H1 (cell line): Measurements from ENCODE around the gene STAM2. TPM values are rescaled to one million over a fixed set of nuclear protein-coding genes. Genes with fewer than 3 reads are reported as not detected.

ENCODE experiments used
- CTCF ChIA-PET: fragments of 300-600 bp; sonication (Branson Sonifier 250); formaldehyde crosslinking; loops from one replicate; lab custom pipeline; 2021; ENCODE audit not compliant: partially characterized antibody; lab: Charles Lee
- POLR2A ChIA-PET: fragments of 300-600 bp; sonication (Branson Sonifier 250); formaldehyde crosslinking; loops from one replicate; lab custom pipeline; 2021; ENCODE audit warnings: inconsistent platforms; ENCODE audit not compliant: partially characterized antibody; lab: Charles Lee
- DNase-seq, 2 experiments: peaks; one replicate each; pipeline versions ENCODE4 v3.0.0 to v3.0.0-alpha.2; 2010 to 2022; ENCODE audit warnings: low spot score in 2 of 2, low read depth in 1 of 2, mixed read lengths in 1 of 2
- FAIRE-seq: peaks from 2 replicates; lab custom pipeline; 2011; peaks lifted over from hg19 to GRCh38; lab: Jason Lieb, UNC
- H2AFZ ChIP-seq: 2 replicates; pipeline ENCODE4 v1.8.1; 2012; ENCODE audit warnings: low read length, inconsistent platforms
- H2AK5ac ChIP-seq: 2 replicates; pipeline ENCODE4 v1.6.1; 2013; ENCODE audit warnings: low read depth, low read length
- H2BK120ac ChIP-seq: replicated peaks from 2 replicates; pipeline ENCODE3; 2013; ENCODE audit warnings: low read depth, low read length, inconsistent platforms
- H2BK12ac ChIP-seq: 2 replicates; pipeline ENCODE4 v1.6.1; 2013; ENCODE audit warnings: low read depth, low read length
- H2BK15ac ChIP-seq: 2 replicates; pipeline ENCODE4 v1.6.1; 2013; ENCODE audit warnings: low read length
- H2BK20ac ChIP-seq: 2 replicates; pipeline ENCODE4 v1.6.1; 2013; ENCODE audit warnings: low read length
- H2BK5ac ChIP-seq: 2 replicates; pipeline ENCODE4 v1.6.1; 2013; ENCODE audit warnings: low read depth, low read length
- H3K14ac ChIP-seq: 2 replicates; pipeline ENCODE4 v1.6.1; 2013; ENCODE audit warnings: inconsistent platforms; ENCODE audit not compliant: insufficient read length
- H3K18ac ChIP-seq: 2 replicates; pipeline ENCODE4 v1.6.1; 2013; ENCODE audit warnings: low read length; ENCODE audit errors: extremely low read depth
- H3K23ac ChIP-seq: 2 replicates; pipeline ENCODE4 v1.6.1; 2013; ENCODE audit warnings: inconsistent platforms; ENCODE audit not compliant: insufficient read length
- H3K23me2 ChIP-seq: 2 replicates; pipeline ENCODE4 v1.6.1; 2013; ENCODE audit warnings: low read depth, low read length
- H3K27ac ChIP-seq: 2 replicates; pipeline ENCODE4 v1.6.1; 2011; ENCODE audit warnings: low read depth, low read length, inconsistent platforms
- H3K27me3 ChIP-seq, 4 experiments: replicated peaks in 1 of 4; 1 replicate in 1 of 4; 2 replicates in 3 of 4; pipeline versions ENCODE4 v1.6.1 to v1.8.1; 2011 to 2013; ENCODE audit warnings: low read length in 3 of 4, mild to moderate bottlenecking in 3 of 4, inconsistent platforms in 2 of 4, mixed read lengths in 2 of 4, moderate library complexity in 1 of 4; ENCODE audit not compliant: control insufficient read depth in 3 of 4, insufficient read depth in 3 of 4; ENCODE audit errors: extremely low read depth in 1 of 4
- H3K36me3 ChIP-seq, 4 experiments: 2 replicates each; pipeline versions ENCODE4 v1.6.1 to v1.8.1; 2011 to 2013; ENCODE audit warnings: mild to moderate bottlenecking in 4 of 4, low read length in 3 of 4, moderate library complexity in 2 of 4, control low read depth in 1 of 4, inconsistent platforms in 1 of 4; ENCODE audit not compliant: insufficient read depth in 4 of 4, control insufficient read depth in 2 of 4
- H3K4ac ChIP-seq: replicated peaks from 2 replicates; pipeline ENCODE3; 2013; ENCODE audit warnings: low read length, low read depth, mixed read lengths, inconsistent platforms; ENCODE audit not compliant: insufficient read length
- H3K4me1 ChIP-seq, 4 experiments: replicated peaks in 1 of 4; 1 replicate in 1 of 4; 2 replicates in 3 of 4; pipeline versions ENCODE4 v1.6.1 to v1.8.1; 2011 to 2013; ENCODE audit warnings: low read length in 3 of 4, inconsistent platforms in 2 of 4, mixed read lengths in 1 of 4; ENCODE audit not compliant: insufficient read depth in 4 of 4, control insufficient read depth in 3 of 4
- H3K4me2 ChIP-seq, 2 experiments: 2 replicates each; pipeline versions ENCODE4 v1.6.1 to v1.8.1; 2011 to 2013; ENCODE audit warnings: low read depth in 2 of 2, low read length in 2 of 2, control low read depth in 1 of 2, inconsistent platforms in 1 of 2, mild to moderate bottlenecking in 1 of 2; ENCODE audit not compliant: insufficient read depth in 1 of 2
- H3K4me3 ChIP-seq, 4 experiments: fragments of 200-600, 300-600 bp in 1 of 4; sonication (generic), shearing (Covaris generic), sonication (Bioruptor Twin) in 1 of 4; 2 replicates each; pipeline versions ENCODE4 v1.5.1 to v1.8.1; 2011 to 2016; ENCODE audit warnings: low read length in 4 of 4, low read depth in 3 of 4, control low read depth in 2 of 4, inconsistent platforms in 2 of 4, mild to moderate bottlenecking in 2 of 4, mixed read lengths in 1 of 4, moderate library complexity in 1 of 4; ENCODE audit not compliant: insufficient read depth in 2 of 4; ENCODE audit errors: extremely low read depth in 1 of 4
- H3K56ac ChIP-seq: replicated peaks from 2 replicates; pipeline ENCODE3; 2013; ENCODE audit warnings: low read depth, mild to moderate bottlenecking, mixed read lengths, low read length, inconsistent platforms; ENCODE audit not compliant: insufficient read length
- H3K79me1 ChIP-seq: 2 replicates; pipeline ENCODE4 v1.6.1; 2013; ENCODE audit warnings: low read depth, low read length, control low read depth
- H3K79me2 ChIP-seq, 2 experiments: 2 replicates each; pipeline versions ENCODE4 v1.6.1 to v1.8.1; 2012 to 2013; ENCODE audit warnings: low read length in 2 of 2, mild to moderate bottlenecking in 2 of 2, inconsistent platforms in 1 of 2; ENCODE audit not compliant: insufficient read depth in 2 of 2, control insufficient read depth in 1 of 2
- H3K9ac ChIP-seq, 4 experiments: replicated peaks in 1 of 4; 1 replicate in 1 of 4; 2 replicates in 3 of 4; pipeline versions ENCODE4 v1.6.1 to v1.8.1; 2011 to 2013; ENCODE audit warnings: low read depth in 3 of 4, low read length in 3 of 4, control low read depth in 2 of 4, mild to moderate bottlenecking in 2 of 4, moderate library complexity in 2 of 4, inconsistent platforms in 1 of 4; ENCODE audit errors: extremely low read depth in 1 of 4
- H3K9me3 ChIP-seq, 2 experiments: 2 replicates each; pipeline versions ENCODE4 v1.6.1 to v1.8.1; 2012 to 2013; ENCODE audit warnings: mild to moderate bottlenecking in 2 of 2, moderate library complexity in 2 of 2, control low read depth in 1 of 2, inconsistent platforms in 1 of 2, low read depth in 1 of 2, low read length in 1 of 2, mixed read lengths in 1 of 2; ENCODE audit not compliant: insufficient read depth in 2 of 2
- H4K20me1 ChIP-seq, 2 experiments: replicated peaks in 1 of 2; 2 replicates each; pipeline versions ENCODE3 to v1.8.1; 2011 to 2013; ENCODE audit warnings: inconsistent platforms in 2 of 2, low read length in 2 of 2, mild to moderate bottlenecking in 1 of 2; ENCODE audit not compliant: insufficient read depth in 2 of 2, control insufficient read depth in 1 of 2
- H4K5ac ChIP-seq: 2 replicates; pipeline ENCODE4 v1.6.1; 2013; ENCODE audit warnings: low read length, low read depth, mixed read lengths, inconsistent platforms; ENCODE audit not compliant: insufficient read length
- H4K8ac ChIP-seq: 2 replicates; pipeline ENCODE4 v1.8.0; 2013; ENCODE audit warnings: mild to moderate bottlenecking, moderate library complexity, low read length, inconsistent platforms; ENCODE audit not compliant: insufficient read depth; ENCODE audit errors: extremely low read depth
- H4K91ac ChIP-seq: replicated peaks from 2 replicates; pipeline ENCODE3; 2013; ENCODE audit warnings: low read length, mixed read lengths, inconsistent platforms; ENCODE audit not compliant: insufficient read length
- BCL11A ChIP-seq, 2 experiments: IDR thresholded peaks; one replicate each; pipeline ENCODE4 v1.6.1; 2011; ENCODE audit warnings: low read depth in 2 of 2, low read length in 2 of 2, mild to moderate bottlenecking in 2 of 2
- BRCA1 ChIP-seq: IDR thresholded peaks from 2 replicates; pipeline ENCODE4 v1.6.1; 2012; ENCODE audit warnings: low read depth, low read length, improper control_type of control experiment
- EP300 ChIP-seq, 2 experiments: IDR thresholded peaks; 1 replicate in 1 of 2; 2 replicates in 1 of 2; pipeline ENCODE4 v1.6.1; 2011 to 2012; ENCODE audit warnings: low read depth in 2 of 2, low read length in 2 of 2, mild to moderate bottlenecking in 2 of 2, borderline replicate concordance in 1 of 2, inconsistent platforms in 1 of 2, moderate library complexity in 1 of 2
- GABPA ChIP-seq: IDR thresholded peaks from 2 replicates; pipeline ENCODE4 v1.6.1; 2011; ENCODE audit warnings: mild to moderate bottlenecking, low read length, moderate library complexity, borderline replicate concordance; ENCODE audit not compliant: insufficient read depth
- JUND ChIP-seq: IDR thresholded peaks from 2 replicates; pipeline ENCODE4 v1.6.1; 2011; ENCODE audit warnings: mild to moderate bottlenecking, improper control_type of control experiment, low read length
- KDM1A ChIP-seq: fragments of 200-600, 300-600 bp; sonication (generic); IDR thresholded peaks from 2 replicates; pipeline ENCODE4 v1.7.1; 2016; ENCODE audit warnings: mild to moderate bottlenecking, low read length, borderline replicate concordance
- POU5F1 ChIP-seq: IDR thresholded peaks from 2 replicates; pipeline ENCODE4 v1.6.1; 2011; ENCODE audit warnings: low read depth, mild to moderate bottlenecking, low read length, moderate library complexity
- RAD21 ChIP-seq, 2 experiments: IDR thresholded peaks in 1 of 2; conservative IDR thresholded peaks in 1 of 2; 2 replicates each; pipeline ENCODE4 v1.6.1; 2011; ENCODE audit warnings: low read depth in 2 of 2, low read length in 2 of 2, improper control_type of control experiment in 1 of 2, inconsistent platforms in 1 of 2, mild to moderate bottlenecking in 1 of 2, moderate library complexity in 1 of 2
- SAP30 ChIP-seq: fragments of 300-600 bp; sonication (generic); IDR thresholded peaks from 2 replicates; pipeline ENCODE4 v1.7.1; 2012; ENCODE audit warnings: low read length, moderate library complexity, mild to moderate bottlenecking, inconsistent platforms; ENCODE audit not compliant: insufficient read depth, insufficient replicate concordance
- SIN3A ChIP-seq, 2 experiments: IDR thresholded peaks in 1 of 2; conservative IDR thresholded peaks in 1 of 2; 2 replicates each; pipeline ENCODE4 v1.6.1; 2011 to 2012; ENCODE audit warnings: low read length in 2 of 2, improper control_type of control experiment in 1 of 2, low read depth in 1 of 2, mild to moderate bottlenecking in 1 of 2
- SIX5 ChIP-seq: IDR thresholded peaks from 2 replicates; pipeline ENCODE4 v1.6.1; 2011; ENCODE audit warnings: mild to moderate bottlenecking, low read depth, low read length
- SP1 ChIP-seq: IDR thresholded peaks from 2 replicates; pipeline ENCODE4 v1.6.1; 2011; ENCODE audit warnings: low read depth, low read length
- TCF12 ChIP-seq: IDR thresholded peaks from 2 replicates; pipeline ENCODE4 v1.6.1; 2011; ENCODE audit warnings: low read depth, mild to moderate bottlenecking, low read length
- WGBS, 2 experiments: shearing (Covaris generic) in 1 of 2; methylation state at CpG; one replicate each; pipeline versions ENCODE4 v1.1.6 to v1.1.7; 2013 to 2015; ENCODE audit warnings: low lambda C conversion rate in 2 of 2, mixed read lengths in 2 of 2, inconsistent platforms in 1 of 2, low coverage in 1 of 2, missing lambda C conversion rate in 1 of 2; ENCODE audit not compliant: insufficient replicate concordance in 2 of 2, insufficient coverage in 1 of 2, insufficient read length in 1 of 2; ENCODE audit errors: extremely low coverage in 1 of 2, missing lambda C conversion rate in 1 of 2; 5-methylcytosine and 5-hydroxymethylcytosine counted together
- polyA plus RNA-seq, 7 experiments: library from polyadenylated mRNA; depleted of rRNA in 3 of 7; stranded (reverse) in 5 of 7; unstranded in 2 of 7; fragments of >200 nt in 5 of 7; fragments of 200-250 nt in 2 of 7; gene quantifications; 1 replicate in 5 of 7; 2 replicates in 1 of 7; 4 replicates in 1 of 7; pipeline versions ENCODE4 v1.2.1 to v1.2.3, GENCODE V29; 2011 to 2013; ENCODE audit warnings: missing spikeins in 2 of 7, mixed read lengths in 2 of 7
- total RNA-seq: library from RNA; stranded (reverse); fragmentation: NEBNext Ultra II Directional; extraction: Animal tissue kit (Norgen Biotek cat#: 25700); gene quantifications from 2 replicates; pipeline ENCODE4 v1.2.1, GENCODE V29; 2021

The STAM2 gene
- total and polyA plus RNA-seq, 2 of the 8 experiments (the other 6 are each of a cell fraction or from before 2014, with no cell fraction given): 5.4 to 9.4 TPM

GRCh38 chr2:152154462-152154861, 21.1 kb downstream of the STAM2 start:
- Histone ChIP-seq H3K9me3 (peaks cover 2 to 5% of the 10 kb centered on the region in 2 experiments; a peak in 2 of 4 replicates), H3K27me3 (no peaks in the 10 kb centered on the region), H2BK20ac (no peak overlapping the region), H3K4me1 (peaks cover 0 to 2% (median 0%) of the 10 kb centered on the region in 4 experiments; a peak in 1 of 7 replicates), H2BK120ac (no peak overlapping the region), H2BK12ac (no peak overlapping the region), H2AFZ (no peak overlapping the region), H3K4me3 (no peak overlapping the region), H4K5ac (no peak overlapping the region), H3K23ac (no peak overlapping the region), H3K4ac (no peak overlapping the region), H2BK5ac (no peak overlapping the region), H3K79me1 (no peaks in the 10 kb centered on the region; the same call in 1 of the 2 replicates), H3K79me2 (no peaks in the 10 kb centered on the region; a peak in 1 of 4 replicates), H4K20me1 (no peaks in the 10 kb centered on the region), H3K56ac (no peak overlapping the region), H3K14ac (no peak overlapping the region), H3K9ac (no peak overlapping the region), H3K36me3 (no peaks in the 10 kb centered on the region), H3K23me2 (no peaks in the 10 kb centered on the region; the same call in 1 of the 2 replicates), H3K27ac (no peak overlapping the region), H3K4me2 (no peak overlapping the region), H2BK15ac (no peak overlapping the region), H4K8ac (no peak overlapping the region), H4K91ac (no peak overlapping the region), H2AK5ac (no peak overlapping the region), H3K18ac (no peak overlapping the region)
- POLR2A ChIA-PET: interaction anchor here (0.8 kb wide), 1 partner anchor 57 kb away, joined by 3 read pairs; no protein-coding TSS in a partner anchor
- DNase-seq: no peak
- CTCF ChIA-PET: interaction anchor here (0.6 to 2.1 kb wide), 5 partner anchors 43 to 481 kb away, joined by 3 to 6 read pairs (median 3); no protein-coding TSS in a partner anchor
- FAIRE-seq: no peak
- WGBS, 2 experiments: 89% methylated on average over 7 of the region's 7 CpGs; no CpG with 5 or more reads in 1 of the 2 experiments
- TF ChIP-seq KDM1A (no peak), SIX5 (no peak), GABPA (no peak), POU5F1 (no peak), SP1 (no peak), SAP30 (no peak), RAD21 (IDR thresholded peaks at IDR 0.05 in 1 of 2, conservative IDR thresholded peaks at IDR 0.05 in 1 of 2; ENCODE audit: low read depth in 2 of 2, low read length in 2 of 2) (no peak), TCF12 (no peak), SIN3A (conservative IDR thresholded peaks at IDR 0.05 in 1 of 2, IDR thresholded peaks at IDR 0.05 in 1 of 2; ENCODE audit: low read depth in 1 of 2, low read length in 2 of 2) (no peak), JUND (no peak), BRCA1 (no peak), EP300 (IDR thresholded peaks at IDR 0.05; ENCODE audit: borderline replicate concordance in 1 of 2, low read depth in 2 of 2, low read length in 2 of 2) (no peak), BCL11A (IDR thresholded peaks at IDR 0.05; ENCODE audit: low read depth in 2 of 2, low read length in 2 of 2) (no peak)
